Astrocyte of the cerebellum (primary cell): Measurements from ENCODE around the gene GSE1.

Source experiments
- DNase-seq: peaks from one replicate; pipeline ENCODE4 v3.0.0-alpha.2; 2011; ENCODE audit warnings: low read depth
- H3K4me3 ChIP-seq: 2 replicates; pipeline ENCODE4 v1.5.1; 2011; ENCODE audit warnings: mild to moderate bottlenecking, low read depth, low read length, moderate library complexity
- CTCF ChIP-seq: IDR thresholded peaks from 2 replicates; pipeline ENCODE4 v1.5.1; 2012; ENCODE audit warnings: low read length, low read depth, moderate library complexity, mild to moderate bottlenecking; ENCODE audit errors: missing control alignments
- in situ Hi-C: cut with HindIII; loops from 2 replicates; pipeline ENCODE4 v1.10.0; 2017; ENCODE audit warnings: low sequenced_read_pairs

Gene GSE1

GRCh38 chr16:85585711-85586110 is 27.4 kb upstream of the GSE1 start:
- TF ChIP-seq CTCF = no peak
- no peak for DNase-seq
- in situ Hi-C loops = no loop called here
- no peak overlapping the region for H3K4me3 ChIP-seq

- no peak for TF ChIP-seq CTCF
- DNase-seq = no peak
- no peak overlapping the region for H3K4me3 ChIP-seq
- in situ Hi-C loops = no loop called here
Observed at GRCh38 chr16:85586380-85587104, 26.6 kb upstream of the GSE1 start.

GRCh38 chr16:85587762-85588556 is 25.2 kb upstream of the GSE1 start:
- H3K4me3 ChIP-seq = no peak overlapping the region
- no peak for TF ChIP-seq CTCF
- in situ Hi-C loops = no loop called here
- no peak for DNase-seq

GRCh38 chr16:85588562-85589503 is 24.3 kb upstream of the GSE1 start:
- TF ChIP-seq CTCF = no peak
- H3K4me3 ChIP-seq = no peak overlapping the region

GRCh38 chr16:85589688-85590505 is 23.2 kb upstream of the GSE1 start:
- H3K4me3 ChIP-seq = no peak overlapping the region
- TF ChIP-seq CTCF = no peak
- in situ Hi-C loops = loop anchor here (5.0 kb wide), 1 partner anchor 48 kb away; no protein-coding TSS in a partner anchor
- no peak for DNase-seq

More at GRCh38 chr16:85588562-85589503, 24.3 kb upstream of the GSE1 start:
- no peak for DNase-seq
- in situ Hi-C loops = no loop called here
